HepG2 (cell line): Measurements from ENCODE around the gene LRRN2. TPM values are rescaled to one million over a fixed set of nuclear protein-coding genes. Genes with fewer than 3 reads are reported as not detected.

Experiments used
- ATAC-seq: fragments of 200-7000 bp; cut with Tn5 transposase; 3 replicates; pipeline ENCODE4 v1.9.1; 2020; ENCODE audit warnings: mild to moderate bottlenecking, moderate library complexity
- BruUV-seq: library from RNA; stranded (reverse); fragments of 400-500 nt; replicated peaks from 2 replicates; lab custom pipeline; 2021; lab: Mats Ljungman, UMichigan
- CTCF ChIA-PET: fragments of 300-600 bp; formaldehyde crosslinking; extraction: SDS; loops from one replicate; lab custom pipeline; 2021; ENCODE audit warnings: low total read pairs, inconsistent platforms, low intra/inter-chr PET ratio; lab: Yijun Ruan, JAX
- POLR2A ChIA-PET: fragments of 350-600 bp; sonication (Branson Sonifier 250); formaldehyde crosslinking; loops from one replicate; lab custom pipeline; 2020; ENCODE audit warnings: antibody characterized with exemption, inconsistent platforms; lab: Yijun Ruan, JAX
- DNase-seq: peaks from one replicate; pipeline ENCODE4 v3.0.0-alpha.2; 2015; ENCODE audit warnings: low spot score
- FAIRE-seq: peaks from 3 replicates; lab custom pipeline; 2011; peaks lifted over from hg19 to GRCh38; lab: Jason Lieb, UNC
- H2AFZ ChIP-seq: one replicate; pipeline ENCODE4 v1.6.1; 2011; ENCODE audit warnings: low read length, inconsistent platforms
- H3K27ac ChIP-seq: fragments of 300-600 bp; 3 replicates; pipeline ENCODE4 v1.8.0; 2011; ENCODE audit warnings: mixed run types, mild to moderate bottlenecking, mixed read lengths, low read length, inconsistent platforms; ENCODE audit not compliant: insufficient read depth; ENCODE audit errors: extremely low read length
- H3K27me3 ChIP-seq, 2 experiments: fragments of 200-600 bp in 1 of 2; 2 replicates in 1 of 2; 3 replicates in 1 of 2; pipeline versions ENCODE4 v1.6.0 to v1.8.0; 2011; ENCODE audit warnings: low read length in 2 of 2, mild to moderate bottlenecking in 2 of 2, moderate library complexity in 2 of 2, inconsistent platforms in 1 of 2; ENCODE audit not compliant: insufficient read depth in 2 of 2, control insufficient read depth in 1 of 2
- H3K36me3 ChIP-seq, 2 experiments: fragments of 200-600 bp in 1 of 2; replicated peaks in 1 of 2; 2 replicates in 1 of 2; 3 replicates in 1 of 2; pipeline versions ENCODE4 v1.5.1 to v1.8.0; 2011; ENCODE audit warnings: low read length in 2 of 2, inconsistent platforms in 1 of 2; ENCODE audit not compliant: insufficient read depth in 2 of 2, control insufficient read depth in 1 of 2
- H3K4me1 ChIP-seq: 2 replicates; pipeline ENCODE4 v1.5.1; 2012; ENCODE audit warnings: low read length, inconsistent platforms; ENCODE audit not compliant: insufficient read depth
- H3K4me2 ChIP-seq: 2 replicates; pipeline ENCODE4 v1.6.0; 2011; ENCODE audit warnings: low read depth, low read length, inconsistent platforms
- H3K4me3 ChIP-seq, 3 experiments: fragments of 200-600 bp in 1 of 3; sonication (generic), shearing (Covaris generic) in 1 of 3; replicated peaks in 1 of 3; 2 replicates each; pipeline ENCODE4 v1.5.1; 2011 to 2016; ENCODE audit warnings: low read length in 3 of 3, inconsistent platforms in 2 of 3, low read depth in 2 of 3, mild to moderate bottlenecking in 2 of 3, control low read depth in 1 of 3, mixed read lengths in 1 of 3; ENCODE audit not compliant: insufficient read depth in 1 of 3
- H3K79me2 ChIP-seq: one replicate; pipeline ENCODE4 v1.6.1; 2011; ENCODE audit warnings: low read length, inconsistent platforms; ENCODE audit not compliant: insufficient read depth
- H3K9ac ChIP-seq: 2 replicates; pipeline ENCODE4 v1.6.0; 2011; ENCODE audit warnings: mild to moderate bottlenecking, low read depth, low read length, inconsistent platforms; ENCODE audit not compliant: insufficient read depth
- H3K9me3 ChIP-seq: 2 replicates; pipeline ENCODE4 v1.5.1; 2012; ENCODE audit warnings: mild to moderate bottlenecking, low read length
- H4K20me1 ChIP-seq: 2 replicates; pipeline ENCODE4 v1.6.0; 2011; ENCODE audit warnings: inconsistent platforms, mild to moderate bottlenecking, low read length, moderate library complexity; ENCODE audit not compliant: insufficient read depth
- MIER2 ChIP-seq: IDR thresholded peaks from 2 replicates; pipeline ENCODE4 v1.6.1; 2016; ENCODE audit warnings: missing biosample characterization, missing genetic modification reagents
- NPAS2 ChIP-seq: sonication (generic); formaldehyde crosslinking; IDR thresholded peaks from 2 replicates; pipeline ENCODE4 v1.8.0; 2022; ENCODE audit warnings: mild to moderate bottlenecking, missing genetic modification reagents, borderline replicate concordance
- SALL2 ChIP-seq: sonication (generic); formaldehyde crosslinking; IDR thresholded peaks from 2 replicates; pipeline ENCODE4 v1.8.1; 2023; ENCODE audit warnings: mild to moderate bottlenecking, missing genetic modification reagents, inconsistent platforms
- TP53 ChIP-seq: sonication (generic); formaldehyde crosslinking; conservative IDR thresholded peaks from 2 replicates; pipeline ENCODE4 v1.4.0; 2020; ENCODE audit warnings: missing genetic modification reagents
- ZFP37 ChIP-seq: sonication (generic); formaldehyde crosslinking; IDR thresholded peaks from 2 replicates; pipeline ENCODE4 v1.4.0; 2020; ENCODE audit warnings: missing genetic modification reagents, borderline replicate concordance
- ZNF503 ChIP-seq: sonication (generic); formaldehyde crosslinking; IDR thresholded peaks from 2 replicates; pipeline ENCODE4 v1.4.0; 2020; ENCODE audit warnings: missing genetic modification reagents
- ZNF589 ChIP-seq: sonication (generic); formaldehyde crosslinking; conservative IDR thresholded peaks from 2 replicates; pipeline ENCODE4 v1.8.0; 2022; ENCODE audit warnings: mild to moderate bottlenecking, moderate library complexity, missing genetic modification reagents
- ZNF615 ChIP-seq: sonication (generic); formaldehyde crosslinking; IDR thresholded peaks from 2 replicates; pipeline ENCODE4 v1.5.0; 2020; ENCODE audit warnings: mild to moderate bottlenecking, missing genetic modification reagents, borderline replicate concordance
- ZNF800 ChIP-seq: sonication (generic); formaldehyde crosslinking; IDR thresholded peaks from 2 replicates; pipeline ENCODE4 v1.4.0; 2020; ENCODE audit warnings: missing genetic modification reagents
- WGBS: methylation state at CpG from one replicate; pipeline ENCODE4 v1.1.6; 2017; ENCODE audit warnings: low lambda C conversion rate; 5-methylcytosine and 5-hydroxymethylcytosine counted together
- in situ Hi-C: cut with HindIII; loops from 2 replicates; pipeline ENCODE4 v1.10.0; 2017; ENCODE audit warnings: low pct_unique_long_range_greater_than_20kb; ENCODE audit not compliant: extremely low pct_ligation_motif_present
- intact Hi-C: fragments of 100-400 bp; cut with micrococcal nuclease; formaldehyde crosslinking; loops from one replicate; pipeline ENCODE4 v1.10.0; 2022; ENCODE audit not compliant: unreplicated experiment
- polyA plus RNA-seq, 8 experiments: library from polyadenylated mRNA; depleted of rRNA in 3 of 8; stranded (reverse) in 7 of 8; unstranded in 1 of 8; fragments of >200 nt; fragmentation: Illumina TruSeq in 4 of 8; extraction: Trizol in 4 of 8; gene quantifications; 2 replicates each; pipeline versions ENCODE4 v1.2.1 to v1.2.3, GENCODE V29; 2011 to 2016; ENCODE audit warnings: low read depth in 4 of 8, missing spikeins in 1 of 8, mixed read lengths in 1 of 8; ENCODE audit not compliant: insufficient read depth in 1 of 8
- total RNA-seq, 5 experiments: library from RNA; depleted of rRNA; stranded (reverse); fragments of >200 nt; fragmentation: Illumina TruSeq; extraction: Trizol; gene quantifications; 2 replicates each; pipeline ENCODE4 v1.2.3, GENCODE V29; 2016; ENCODE audit warnings: low read depth in 1 of 5
- TF ChIP-seq, protein P1 (sequence below): sonication (generic); formaldehyde crosslinking; IDR thresholded peaks from 2 replicates; pipeline ENCODE4 v1.5.0; 2020; ENCODE audit warnings: missing genetic modification reagents

LRRN2 gene
- total and polyA plus RNA-seq, 2 of the 13 experiments (the other 11 are each of a cell fraction or from before 2014, with no cell fraction given) = not detected

DNA sequence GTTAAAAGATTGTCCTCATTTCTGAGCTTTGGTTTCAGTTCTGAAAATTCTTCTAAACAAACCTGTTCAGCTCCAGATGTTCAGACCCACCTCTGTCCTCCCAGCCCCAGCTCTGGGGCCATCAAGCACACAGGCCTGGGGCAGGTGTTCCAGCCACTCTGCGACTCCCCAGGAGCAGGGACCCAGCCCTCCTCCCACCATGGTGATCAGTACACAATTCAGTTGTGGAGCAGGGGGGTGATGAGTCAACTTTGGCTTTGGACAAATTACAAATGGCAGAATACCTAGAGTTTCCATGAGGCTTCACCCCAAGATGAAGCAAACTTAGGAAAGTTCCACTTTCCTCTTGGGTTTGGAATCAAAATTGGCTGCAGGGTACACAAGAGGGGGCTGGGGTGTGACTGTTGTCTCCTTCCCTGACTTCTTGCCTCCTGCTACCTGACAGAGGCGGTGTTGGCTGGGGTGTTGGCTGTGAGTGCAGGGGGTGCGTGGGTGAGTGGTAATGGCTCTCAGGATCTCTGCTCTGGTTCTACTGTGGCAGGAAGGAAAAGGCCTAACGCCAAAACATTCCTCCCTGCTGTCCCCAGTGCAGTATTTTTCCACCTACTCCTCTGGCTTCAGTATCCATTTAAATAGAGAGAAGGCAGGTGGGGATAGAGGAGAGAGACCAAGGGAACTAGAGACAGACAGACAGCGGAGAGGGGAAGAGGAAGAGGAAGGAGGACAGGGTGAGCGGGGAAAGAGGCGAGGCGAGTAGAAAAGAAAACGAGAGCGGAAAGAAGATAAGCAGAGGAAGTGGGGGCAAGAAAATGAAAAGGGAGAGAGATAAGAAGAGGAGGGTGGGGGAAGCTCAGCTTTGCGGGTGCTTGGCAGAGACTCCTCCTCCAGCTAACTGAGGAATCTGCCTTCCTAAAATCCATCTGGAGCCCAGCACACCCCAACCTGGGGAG, 20.6 kb upstream of the LRRN2 start:
- DNase-seq (no peak), ATAC-seq (no peak), FAIRE-seq (no peak)
- no peak for TF ChIP-seq ZNF615
- no peak for TF ChIP-seq ZNF800 (CRISPR knock-in tag)
- no peak overlapping the region for H2AFZ ChIP-seq
- H3K9me3 ChIP-seq = no peaks in the 10 kb centered on the region
- H4K20me1 ChIP-seq = no peaks in the 10 kb centered on the region
- intact Hi-C loops (no loop called here), in situ Hi-C loops (no loop called here)
- H3K36me3 ChIP-seq = no peaks in the 10 kb centered on the region
- ChIA-PET POLR2A (no interaction called here), CTCF (no interaction called here)
- H3K27me3 ChIP-seq = peaks cover 0 to 9% of the 10 kb centered on the region in 2 experiments; a peak in 2 of 5 replicates
- no peaks in the 10 kb centered on the region for H3K79me2 ChIP-seq
- H3K4me2 ChIP-seq = no peak overlapping the region
- no peak overlapping the region for H3K27ac ChIP-seq
- no peaks in the 10 kb centered on the region for H3K4me1 ChIP-seq
- 45% methylated on average over 11 of the region's 11 CpGs for WGBS
- no peak overlapping the region for H3K4me3 ChIP-seq
- no peak overlapping the region for H3K9ac ChIP-seq
- no TSS peak for BruUV-seq

GRCh38 chr1:204705493-204705811, 19.9 kb upstream of the LRRN2 start:
- WGBS = 12% methylated on average over 5 of the region's 5 CpGs
- ATAC-seq (no peak), DNase-seq (no peak), FAIRE-seq (no peak)
- no peaks in the 10 kb centered on the region for H3K36me3 ChIP-seq
- in situ Hi-C loops = no loop called here
- H3K9ac ChIP-seq = no peak overlapping the region
- H3K79me2 ChIP-seq = no peaks in the 10 kb centered on the region
- H4K20me1 ChIP-seq = no peaks in the 10 kb centered on the region
- no peak overlapping the region for H3K4me3 ChIP-seq
- ChIA-PET CTCF (no interaction called here), POLR2A (no interaction called here)
- H3K27ac ChIP-seq = no peak overlapping the region
- H2AFZ ChIP-seq = no peak overlapping the region
- no peaks in the 10 kb centered on the region for H3K4me1 ChIP-seq
- intact Hi-C loops = no loop called here
- BruUV-seq = no TSS peak
- H3K27me3 ChIP-seq = peaks cover 0 to 8% of the 10 kb centered on the region in 2 experiments; a peak in 2 of 5 replicates
- H3K4me2 ChIP-seq = no peak overlapping the region
- H3K9me3 ChIP-seq = no peaks in the 10 kb centered on the region
- TF ChIP-seq, protein P1, sequence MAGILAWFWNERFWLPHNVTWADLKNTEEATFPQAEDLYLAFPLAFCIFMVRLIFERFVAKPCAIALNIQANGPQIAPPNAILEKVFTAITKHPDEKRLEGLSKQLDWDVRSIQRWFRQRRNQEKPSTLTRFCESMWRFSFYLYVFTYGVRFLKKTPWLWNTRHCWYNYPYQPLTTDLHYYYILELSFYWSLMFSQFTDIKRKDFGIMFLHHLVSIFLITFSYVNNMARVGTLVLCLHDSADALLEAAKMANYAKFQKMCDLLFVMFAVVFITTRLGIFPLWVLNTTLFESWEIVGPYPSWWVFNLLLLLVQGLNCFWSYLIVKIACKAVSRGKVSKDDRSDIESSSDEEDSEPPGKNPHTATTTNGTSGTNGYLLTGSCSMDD = no peak
- TF ChIP-seq SALL2 (CRISPR knock-in tag) (no peak), ZFP37 (CRISPR knock-in tag) (no peak), ZNF589 (CRISPR knock-in tag) (no peak), TP53 (CRISPR knock-in tag) (no peak), NPAS2 (CRISPR knock-in tag) (no peak), MIER2 (CRISPR knock-in tag) (no peak), ZNF503 (CRISPR knock-in tag) (no peak)
